Measurements from ENCODE around the gene THADA.

DNA sequence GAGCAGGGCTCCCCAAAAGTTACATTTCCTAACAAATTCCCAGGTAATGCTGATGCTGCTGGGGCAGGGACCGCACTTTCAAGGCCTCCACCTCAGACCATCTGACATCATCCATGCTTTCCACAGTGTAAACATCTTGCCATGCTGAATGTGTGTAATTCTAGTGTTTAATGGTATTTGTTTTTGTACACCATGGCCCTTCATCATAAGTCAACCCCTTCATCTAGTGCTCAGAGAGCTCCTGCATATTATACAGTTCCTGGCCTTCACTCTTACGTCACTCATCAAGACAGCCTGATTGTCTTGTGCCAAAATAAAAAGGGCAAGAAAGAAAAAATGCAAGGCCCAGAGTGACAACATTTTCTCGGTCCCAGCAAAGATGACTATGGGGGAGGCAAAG is 291.9 kb downstream of the THADA start:
- TF ChIP-seq, protein P1, sequence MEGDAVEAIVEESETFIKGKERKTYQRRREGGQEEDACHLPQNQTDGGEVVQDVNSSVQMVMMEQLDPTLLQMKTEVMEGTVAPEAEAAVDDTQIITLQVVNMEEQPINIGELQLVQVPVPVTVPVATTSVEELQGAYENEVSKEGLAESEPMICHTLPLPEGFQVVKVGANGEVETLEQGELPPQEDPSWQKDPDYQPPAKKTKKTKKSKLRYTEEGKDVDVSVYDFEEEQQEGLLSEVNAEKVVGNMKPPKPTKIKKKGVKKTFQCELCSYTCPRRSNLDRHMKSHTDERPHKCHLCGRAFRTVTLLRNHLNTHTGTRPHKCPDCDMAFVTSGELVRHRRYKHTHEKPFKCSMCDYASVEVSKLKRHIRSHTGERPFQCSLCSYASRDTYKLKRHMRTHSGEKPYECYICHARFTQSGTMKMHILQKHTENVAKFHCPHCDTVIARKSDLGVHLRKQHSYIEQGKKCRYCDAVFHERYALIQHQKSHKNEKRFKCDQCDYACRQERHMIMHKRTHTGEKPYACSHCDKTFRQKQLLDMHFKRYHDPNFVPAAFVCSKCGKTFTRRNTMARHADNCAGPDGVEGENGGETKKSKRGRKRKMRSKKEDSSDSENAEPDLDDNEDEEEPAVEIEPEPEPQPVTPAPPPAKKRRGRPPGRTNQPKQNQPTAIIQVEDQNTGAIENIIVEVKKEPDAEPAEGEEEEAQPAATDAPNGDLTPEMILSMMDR (IDR thresholded peaks at IDR 0.05 in 8 of 11, conservative IDR thresholded peaks at IDR 0.05 in 3 of 11): no peak
- TF ChIP-seq POLR2A (IDR thresholded peaks at IDR 0.05) (no peak), POLR2AphosphoS5 (IDR thresholded peaks at IDR 0.05) (no peak)
